ENCODE data around the gene TRPC4AP. TPM values are rescaled to one million over a fixed set of nuclear protein-coding genes. Genes with fewer than 3 reads are reported as not detected.

Gene TRPC4AP
- total RNA-seq, 1 donor from 2014 or later = 95.6 TPM

DNA sequence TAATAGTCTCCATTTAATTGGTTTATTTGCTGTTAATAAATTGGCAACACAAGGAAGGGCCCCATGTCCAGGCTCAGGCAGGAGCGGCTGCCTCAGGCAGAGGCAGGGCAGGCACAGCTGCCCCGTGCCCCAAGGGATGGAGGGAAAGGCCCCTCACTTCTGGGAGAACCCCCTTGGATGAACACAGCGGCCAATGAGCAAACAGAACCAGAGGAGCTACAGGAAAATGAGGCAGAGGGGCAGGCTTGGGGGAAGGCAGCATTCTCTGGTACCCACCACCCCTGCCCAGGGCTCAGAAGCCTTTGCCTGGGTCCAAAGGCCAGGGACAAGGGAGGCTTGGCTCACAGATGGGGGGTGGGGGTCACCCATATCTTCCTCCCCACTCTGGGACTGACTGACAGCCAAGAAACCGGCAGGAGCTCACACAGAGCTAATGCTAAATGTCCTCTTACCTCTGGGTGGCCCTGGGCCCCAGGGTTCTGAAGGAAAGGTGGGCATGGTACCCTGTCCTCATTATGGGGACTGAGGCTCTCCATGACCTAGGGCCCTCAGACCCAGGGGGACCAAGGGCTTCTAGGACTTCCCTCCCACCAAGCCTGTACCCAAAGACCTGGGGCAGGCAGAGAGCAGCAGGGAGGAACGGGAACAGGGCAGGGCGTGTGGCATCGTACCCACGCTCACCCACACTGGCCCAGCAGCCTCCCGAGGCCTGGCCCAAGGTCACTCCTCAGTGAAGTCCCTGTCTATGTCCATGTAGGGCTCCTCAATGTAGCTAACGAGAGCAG, 90.0 kb downstream of the TRPC4AP start:
- H3K4me1 Mint-ChIP-seq = no peaks in the 10 kb centered on the region
- no peak for TF ChIP-seq CTCF (IDR thresholded peaks at IDR 0.05; ENCODE audit: unreplicated experiment)
- H3K27me3 Mint-ChIP-seq (ENCODE audit: low read depth) = no peaks in the 10 kb centered on the region
- no peaks in the 10 kb centered on the region for H3K9me3 Mint-ChIP-seq
- no peak overlapping the region for H3K27ac Mint-ChIP-seq
- H3K4me3 Mint-ChIP-seq = no peak overlapping the region
- peaks cover 28% of the 10 kb centered on the region for H3K36me3 Mint-ChIP-seq
- no peak for DNase-seq (ENCODE audit: low spot score in 2 of 2, unreplicated experiment in 2 of 2)

DNA sequence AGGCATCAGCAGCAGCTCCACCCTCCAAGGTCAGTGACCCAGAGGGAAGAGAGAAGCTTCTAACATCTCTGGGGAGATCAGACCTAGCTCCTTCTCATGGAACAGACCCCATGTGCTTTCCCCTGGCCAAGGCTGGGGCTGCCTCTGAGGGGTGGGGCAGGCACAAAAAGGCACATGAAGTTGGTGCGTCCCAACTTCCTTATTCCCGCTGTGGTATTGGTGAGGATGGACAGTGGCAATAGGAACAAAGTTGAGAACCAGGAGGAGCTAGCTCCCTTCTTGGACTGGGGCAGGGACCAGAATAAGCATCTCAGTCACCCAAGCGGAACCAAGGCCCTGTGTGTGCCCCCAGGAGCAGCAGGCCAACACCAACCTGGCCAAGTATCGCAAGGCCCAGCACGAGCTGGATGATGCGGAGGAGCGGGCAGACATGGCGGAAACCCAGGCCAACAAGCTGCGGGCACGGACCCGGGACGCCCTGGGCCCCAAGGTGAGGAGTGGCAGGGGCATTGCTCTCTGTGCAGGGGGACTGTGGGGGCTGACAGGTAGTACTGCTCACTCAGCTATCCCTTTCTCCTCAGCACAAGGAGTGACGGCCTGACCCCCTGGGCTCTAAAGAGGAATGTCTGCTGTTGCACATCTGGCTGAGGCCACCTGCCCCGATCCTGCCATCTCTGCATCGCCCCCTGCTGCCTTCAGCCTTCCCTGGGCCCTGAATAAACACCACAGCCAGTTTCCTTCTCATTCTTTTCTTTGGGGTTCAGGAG, 90.8 kb downstream of the TRPC4AP start:
- Mint-ChIP-seq H3K9me3 (no peaks in the 10 kb centered on the region), H3K36me3 (peaks cover 28% of the 10 kb centered on the region), H3K27me3 (ENCODE audit: low read depth) (no peaks in the 10 kb centered on the region), H3K27ac (no peak overlapping the region), H3K4me3 (no peak overlapping the region), H3K4me1 (no peaks in the 10 kb centered on the region)
- TF ChIP-seq CTCF (IDR thresholded peaks at IDR 0.05; ENCODE audit: unreplicated experiment) = no peak
- DNase-seq (ENCODE audit: low spot score in 2 of 2, unreplicated experiment in 2 of 2) = no peak

GRCh38 chr20:35000922-35001595, 91.5 kb downstream of the TRPC4AP start:
- no peak for TF ChIP-seq CTCF (IDR thresholded peaks at IDR 0.05; ENCODE audit: unreplicated experiment)
- Mint-ChIP-seq H3K36me3 (peaks cover 28% of the 10 kb centered on the region), H3K27ac (no peak overlapping the region), H3K4me3 (no peak overlapping the region), H3K27me3 (ENCODE audit: low read depth) (no peaks in the 10 kb centered on the region), H3K4me1 (no peaks in the 10 kb centered on the region), H3K9me3 (no peaks in the 10 kb centered on the region)
- no peak for DNase-seq (ENCODE audit: low spot score in 2 of 2, unreplicated experiment in 2 of 2)

DNA sequence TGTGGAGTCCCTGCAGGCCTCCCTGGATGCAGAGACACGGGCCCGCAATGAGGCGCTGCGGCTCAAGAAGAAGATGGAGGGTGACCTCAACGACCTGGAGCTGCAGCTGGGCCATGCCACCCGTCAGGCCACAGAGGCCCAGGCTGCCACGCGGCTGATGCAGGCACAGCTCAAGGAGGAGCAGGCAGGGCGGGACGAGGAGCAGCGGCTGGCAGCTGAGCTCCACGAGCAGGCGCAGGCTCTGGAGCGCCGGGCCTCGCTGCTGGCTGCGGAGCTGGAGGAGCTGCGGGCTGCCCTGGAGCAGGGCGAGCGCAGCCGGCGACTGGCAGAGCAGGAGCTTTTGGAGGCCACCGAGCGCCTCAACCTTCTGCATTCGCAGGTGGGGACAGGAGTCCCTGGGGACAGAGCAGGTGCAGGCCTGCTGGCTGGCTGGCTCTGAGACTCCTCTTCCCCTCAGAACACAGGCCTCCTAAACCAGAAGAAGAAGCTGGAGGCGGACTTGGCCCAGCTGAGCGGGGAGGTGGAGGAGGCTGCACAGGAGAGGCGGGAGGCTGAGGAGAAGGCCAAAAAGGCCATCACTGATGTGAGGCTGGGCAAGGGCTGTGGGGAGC, 92.2 kb downstream of the TRPC4AP start:
- no peaks in the 10 kb centered on the region for H3K4me1 Mint-ChIP-seq
- peaks cover 30% of the 10 kb centered on the region for H3K36me3 Mint-ChIP-seq
- H3K27ac Mint-ChIP-seq = no peak overlapping the region
- no peak overlapping the region for H3K4me3 Mint-ChIP-seq
- no peaks in the 10 kb centered on the region for H3K9me3 Mint-ChIP-seq
- H3K27me3 Mint-ChIP-seq (ENCODE audit: low read depth) = no peaks in the 10 kb centered on the region
- DNase-seq (ENCODE audit: low spot score in 2 of 2, unreplicated experiment in 2 of 2) = no peak
- no peak for TF ChIP-seq CTCF (IDR thresholded peaks at IDR 0.05; ENCODE audit: unreplicated experiment)

GRCh38 chr20:34999782-35000181, 92.8 kb downstream of the TRPC4AP start:
- Mint-ChIP-seq H3K27ac (no peak overlapping the region), H3K36me3 (peaks cover 30% of the 10 kb centered on the region), H3K4me3 (no peak overlapping the region)

More at GRCh38 chr20:34999782-35000181, 92.8 kb downstream of the TRPC4AP start:
- TF ChIP-seq CTCF (IDR thresholded peaks at IDR 0.05; ENCODE audit: unreplicated experiment) = no peak
- no peak for DNase-seq (ENCODE audit: low spot score in 2 of 2, unreplicated experiment in 2 of 2)
- no peaks in the 10 kb centered on the region for H3K9me3 Mint-ChIP-seq
- H3K27me3 Mint-ChIP-seq (ENCODE audit: low read depth) = no peaks in the 10 kb centered on the region
- H3K4me1 Mint-ChIP-seq = no peaks in the 10 kb centered on the region
